NCI-H524 treated with DMSO at 0.1 percent for 48 hours (cell line): ENCODE results near the gene BCOR.

Experiments used
- DNase-seq: peaks from one replicate; lab custom pipeline; 2025; lab: John Stamatoyannopoulos, UW

The BCOR gene

DNA sequence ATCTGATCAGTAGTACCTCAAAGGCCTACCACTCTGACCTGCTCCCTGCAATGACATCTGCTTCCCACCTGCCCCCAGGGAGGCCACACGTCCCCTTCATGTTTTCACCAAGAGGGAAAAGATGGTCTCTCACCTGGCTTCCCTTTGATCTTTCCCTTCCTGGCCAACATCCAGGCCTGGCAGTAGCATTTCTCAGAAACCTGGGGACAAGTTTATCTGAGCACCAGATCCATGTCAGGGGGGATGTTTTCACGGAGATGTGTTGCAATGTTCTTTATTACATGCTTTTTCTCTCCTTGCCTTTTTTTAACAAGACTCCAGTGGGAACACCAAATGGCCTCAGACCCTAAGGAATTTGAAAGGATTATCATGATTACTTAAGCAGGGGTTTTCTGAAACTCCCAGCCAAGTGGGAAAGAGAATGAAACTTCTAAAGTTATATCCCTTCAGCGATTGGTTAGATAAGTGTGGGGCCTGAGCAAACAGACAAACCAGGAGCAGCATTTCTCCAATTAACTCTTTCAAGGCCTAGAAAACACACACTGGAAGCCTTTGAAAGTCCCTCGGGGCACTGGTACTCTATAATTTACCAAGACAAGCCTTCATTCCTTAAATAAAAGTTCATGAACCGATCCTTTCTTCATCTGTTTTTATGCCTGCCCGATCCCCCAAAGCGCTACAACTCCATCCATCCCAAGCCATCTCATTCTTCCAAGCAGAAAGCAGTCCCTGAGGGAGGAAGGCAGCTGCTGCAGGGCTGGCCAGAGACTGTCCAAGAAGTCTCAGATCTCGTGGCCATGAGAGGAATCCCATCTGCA, 94.1 kb downstream of the BCOR start:
- no peak for DNase-seq

DNA sequence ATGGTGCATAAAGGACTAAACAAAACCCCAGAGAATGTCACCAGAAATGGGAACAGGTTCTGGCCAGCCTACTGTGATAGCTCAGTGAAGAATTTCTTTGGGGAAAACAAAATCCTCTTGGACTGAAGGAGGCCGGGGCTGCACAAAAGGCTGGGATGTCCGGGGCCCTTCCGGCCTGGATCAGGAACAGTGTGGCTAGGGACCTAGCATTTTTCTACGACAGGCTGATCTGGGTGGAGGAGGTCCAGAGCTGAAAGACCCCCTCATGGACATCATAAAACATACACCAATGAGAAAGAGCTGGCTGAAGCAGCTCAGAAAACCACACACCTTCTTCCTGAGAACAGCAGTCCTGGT, 94.7 kb downstream of the BCOR start:
- no peak for DNase-seq
